ENCODE data around the gene KCNIP1. TPM values are rescaled to one million over a fixed set of nuclear protein-coding genes. Genes with fewer than 3 reads are reported as not detected.

KCNIP1 gene
- not detected in 2 replicates for total RNA-seq

GRCh38 chr5:170503990-170504596 is at the start of gene KCNIP1:
Gene KCNIP1, plus strand, starts transcription at chr5:170504020.

GRCh38 chr5:170783498-170784247 is 279.9 kb downstream of the KCNIP1 start, which contains the start of gene GABRP:
Gene GABRP, plus strand, starts transcription at chr5:170783725. Its CDS starts 4,891 bp downstream, at chr5:170788616.

Other genes with a start within 250 kb of the KCNIP1 start
- gene LCP2, start 206.2 kb upstream of the KCNIP1 start, total RNA-seq = not detected in 2 replicates
- not detected in 2 replicates for gene KCNMB1, start 114.7 kb upstream of the KCNIP1 start, total RNA-seq